IMR-90 (cell line): Measurements from ENCODE around the gene GZF1. TPM values are rescaled to one million over a fixed set of nuclear protein-coding genes. Genes with fewer than 3 reads are reported as not detected.

Experiments
- ATAC-seq: fragments of 200-7000 bp; cut with Tn5 transposase; 2 replicates; pipeline ENCODE4 v1.9.1; 2020; ENCODE audit warnings: low read depth, mild to moderate bottlenecking, moderate library complexity
- BruUV-seq: library from RNA; stranded (reverse); fragments of 400-500 nt; replicated peaks from 2 replicates; lab custom pipeline; 2021; lab: Mats Ljungman, UMichigan
- CTCF ChIA-PET: fragments of 300-600 bp; formaldehyde crosslinking; extraction: SDS; loops from one replicate; lab custom pipeline; 2021; ENCODE audit warnings: antibody characterized with exemption; lab: Yijun Ruan, JAX
- POLR2A ChIA-PET: fragments of 300-600 bp; sonication (Branson Sonifier 250); formaldehyde crosslinking; loops from one replicate; lab custom pipeline; 2022; ENCODE audit warnings: antibody characterized with exemption; ENCODE audit not compliant: unreplicated experiment; lab: Charles Lee
- DNase-seq: peaks from one replicate; pipeline ENCODE4 v3.0.0; 2013
- H2AFZ ChIP-seq: replicated peaks from 2 replicates; pipeline ENCODE3; 2013; ENCODE audit warnings: low read length, mild to moderate bottlenecking; ENCODE audit not compliant: poor library complexity
- H2AK5ac ChIP-seq: 2 replicates; pipeline ENCODE4 v1.6.1; 2013; ENCODE audit warnings: low read depth, low read length, inconsistent platforms
- H2AK9ac ChIP-seq: replicated peaks from 2 replicates; pipeline ENCODE3; 2013; ENCODE audit warnings: mild to moderate bottlenecking, low read depth, low read length, moderate library complexity; ENCODE audit not compliant: poor library complexity
- H2BK120ac ChIP-seq: 2 replicates; pipeline ENCODE4 v1.6.1; 2013; ENCODE audit warnings: low read depth, low read length, inconsistent platforms
- H2BK15ac ChIP-seq: 3 replicates; pipeline ENCODE4 v1.6.1; 2013; ENCODE audit warnings: low read depth, low read length, inconsistent platforms
- H2BK20ac ChIP-seq: 2 replicates; pipeline ENCODE4 v1.6.1; 2013; ENCODE audit warnings: low read depth, mild to moderate bottlenecking, inconsistent platforms, low read length, moderate library complexity
- H2BK5ac ChIP-seq: 2 replicates; pipeline ENCODE4 v1.6.1; 2013; ENCODE audit warnings: mild to moderate bottlenecking, low read depth, low read length, inconsistent platforms; ENCODE audit not compliant: poor library complexity, severe bottlenecking
- H3K14ac ChIP-seq: replicated peaks from 2 replicates; pipeline ENCODE4 v1.6.1; 2013; ENCODE audit warnings: low read depth, low read length, inconsistent platforms
- H3K18ac ChIP-seq: 2 replicates; pipeline ENCODE4 v1.6.1; 2013; ENCODE audit warnings: low read depth, low read length, control low read depth
- H3K23ac ChIP-seq: 2 replicates; pipeline ENCODE4 v1.6.1; 2013; ENCODE audit warnings: low read depth, low read length, inconsistent platforms
- H3K27ac ChIP-seq: 2 replicates; pipeline ENCODE4 v1.5.1; 2013; ENCODE audit warnings: mild to moderate bottlenecking, control low read depth, low read length; ENCODE audit not compliant: insufficient read depth
- H3K27me3 ChIP-seq: 2 replicates; pipeline ENCODE4 v1.6.1; 2013; ENCODE audit warnings: low read length; ENCODE audit not compliant: control insufficient read depth, insufficient read depth
- H3K36me3 ChIP-seq: 2 replicates; pipeline ENCODE4 v1.6.1; 2013; ENCODE audit warnings: low read length, mixed read lengths; ENCODE audit not compliant: control insufficient read depth, insufficient read depth
- H3K4ac ChIP-seq: 2 replicates; pipeline ENCODE4 v1.6.1; 2013; ENCODE audit warnings: low read depth, low read length, inconsistent platforms
- H3K4me1 ChIP-seq: 2 replicates; pipeline ENCODE4 v1.6.1; 2013; ENCODE audit warnings: low read length, mixed read lengths; ENCODE audit not compliant: control insufficient read depth, insufficient read depth
- H3K4me2 ChIP-seq: 2 replicates; pipeline ENCODE4 v1.6.1; 2013; ENCODE audit warnings: low read depth, mild to moderate bottlenecking, control low read depth, low read length, moderate library complexity
- H3K4me3 ChIP-seq: 2 replicates; pipeline ENCODE4 v1.5.1; 2013; ENCODE audit warnings: low read depth, mild to moderate bottlenecking, control low read depth, low read length, moderate library complexity; ENCODE audit not compliant: insufficient read depth
- H3K56ac ChIP-seq: 2 replicates; pipeline ENCODE4 v1.6.1; 2013; ENCODE audit warnings: low read length, inconsistent platforms; ENCODE audit not compliant: insufficient read depth; ENCODE audit errors: extremely low read depth
- H3K79me1 ChIP-seq, 2 experiments: 2 replicates each; pipeline ENCODE4 v1.6.1; 2013; ENCODE audit warnings: low read length in 2 of 2, inconsistent platforms in 1 of 2, low read depth in 1 of 2
- H3K9ac ChIP-seq: 2 replicates; pipeline ENCODE4 v1.6.1; 2013; ENCODE audit warnings: low read depth, low read length, control low read depth
- H3K9me1 ChIP-seq: 2 replicates; pipeline ENCODE4 v1.6.1; 2013; ENCODE audit warnings: low read length, inconsistent platforms; ENCODE audit not compliant: insufficient read depth
- H3K9me3 ChIP-seq: 2 replicates; pipeline ENCODE4 v1.6.1; 2013; ENCODE audit warnings: low read length; ENCODE audit not compliant: control insufficient read depth, insufficient read depth
- H4K20me1 ChIP-seq: 2 replicates; pipeline ENCODE4 v1.6.1; 2013; ENCODE audit warnings: low read length, inconsistent platforms; ENCODE audit not compliant: insufficient read depth
- H4K5ac ChIP-seq: 2 replicates; pipeline ENCODE4 v1.6.1; 2013; ENCODE audit warnings: mild to moderate bottlenecking, low read depth, low read length, control low read depth
- H4K8ac ChIP-seq, 2 experiments: 2 replicates each; pipeline ENCODE4 v1.6.1; 2013; ENCODE audit warnings: low read depth in 2 of 2, low read length in 2 of 2, control low read depth in 1 of 2, inconsistent platforms in 1 of 2
- H4K91ac ChIP-seq: 2 replicates; pipeline ENCODE4 v1.6.1; 2013; ENCODE audit warnings: low read depth, low read length, inconsistent platforms; ENCODE audit not compliant: insufficient read depth
- CHD1 ChIP-seq: IDR thresholded peaks from 2 replicates; pipeline ENCODE4 v1.6.1; 2012; ENCODE audit warnings: low read depth, low read length, improper control_type of control experiment
- FOS ChIP-seq: fragments of 150-350 bp; IDR thresholded peaks from 2 replicates; pipeline ENCODE4 v1.6.1; 2016; ENCODE audit warnings: low read depth, low read length
- MAFK ChIP-seq: IDR thresholded peaks from 2 replicates; pipeline ENCODE4 v1.6.1; 2012; ENCODE audit warnings: low read depth, low read length, improper control_type of control experiment
- MXI1 ChIP-seq: IDR thresholded peaks from 2 replicates; pipeline ENCODE4 v1.6.1; 2012; ENCODE audit warnings: low read depth, mild to moderate bottlenecking, low read length, moderate library complexity, borderline replicate concordance
- NFE2L2 ChIP-seq: fragments of 150-350 bp; IDR thresholded peaks from 2 replicates; pipeline ENCODE4 v1.6.1; 2016; ENCODE audit warnings: low read depth, mild to moderate bottlenecking, low read length
- POLR2A ChIP-seq: IDR thresholded peaks from 2 replicates; pipeline ENCODE4 v1.6.1; 2012; ENCODE audit warnings: mild to moderate bottlenecking, low read depth, low read length
- RAD21 ChIP-seq: IDR thresholded peaks from 2 replicates; pipeline ENCODE4 v1.6.1; 2012; ENCODE audit warnings: low read length, improper control_type of control experiment
- RCOR1 ChIP-seq: IDR thresholded peaks from 2 replicates; pipeline ENCODE4 v1.6.1; 2012; ENCODE audit warnings: mild to moderate bottlenecking, low read length, improper control_type of control experiment; ENCODE audit not compliant: insufficient replicate concordance
- RFX5 ChIP-seq: IDR thresholded peaks from 2 replicates; pipeline ENCODE4 v1.8.0; 2012; ENCODE audit warnings: low read depth, mild to moderate bottlenecking, low read length, moderate library complexity
- SMC3 ChIP-seq: fragments of 150-350 bp; IDR thresholded peaks from 2 replicates; pipeline ENCODE4 v1.6.1; 2016; ENCODE audit warnings: low read depth, mild to moderate bottlenecking, antibody characterized with exemption, low read length, moderate library complexity
- WGBS, 2 experiments: methylation state at CpG; one replicate each; pipeline versions ENCODE4 v1.1.5 to v1.1.7; 2013; ENCODE audit warnings: missing lambda C conversion rate in 2 of 2; ENCODE audit not compliant: insufficient read length in 1 of 2; ENCODE audit errors: extremely low coverage in 2 of 2; 5-methylcytosine and 5-hydroxymethylcytosine counted together
- dilution Hi-C: fragments of 300-500 bp; cut with HindIII; formaldehyde crosslinking; loops from one replicate; pipeline ENCODE4 v1.14.3; 2018; ENCODE audit warnings: low sequenced_read_pairs; ENCODE audit not compliant: unreplicated experiment
- in situ Hi-C: fragments of 300-500 bp; cut with MboI; formaldehyde crosslinking; loops from 3 replicates; pipeline ENCODE4 v1.14.3; 2019; ENCODE audit warnings: low sequenced_read_pairs, inconsistent platforms, mixed read lengths
- intact Hi-C: fragments of 100-400 bp; cut with micrococcal nuclease; formaldehyde crosslinking; loops from 2 replicates; pipeline ENCODE4 v1.10.0; 2022
- polyA plus RNA-seq, 3 experiments: library from polyadenylated mRNA; depleted of rRNA; stranded (reverse); fragments of >200 nt; gene quantifications; 2 replicates each; pipeline ENCODE4 v1.2.3, GENCODE V29; 2012; ENCODE audit warnings: low replicate concordance in 1 of 3
- total RNA-seq: library from RNA; depleted of rRNA; stranded (reverse); fragments of >200 nt; gene quantifications from 2 replicates; pipeline ENCODE4 v1.2.3, GENCODE V29; 2012
- TF ChIP-seq, protein P1 (sequence below): fragments of 150-350 bp; IDR thresholded peaks from 2 replicates; pipeline ENCODE4 v1.6.1; 2017; ENCODE audit warnings: mild to moderate bottlenecking, antibody characterized with exemption, low read length, low read depth
- TF ChIP-seq, protein P2 (sequence below): fragments of 150-350 bp; IDR thresholded peaks from 2 replicates; pipeline ENCODE4 v1.6.1; 2016; ENCODE audit warnings: low read depth, mild to moderate bottlenecking, low read length, moderate library complexity, borderline replicate concordance

GZF1 gene
- total and polyA plus RNA-seq, 2 of the 4 experiments (the other 2 are of a cell fraction) = 23.7 to 24.7 TPM

DNA sequence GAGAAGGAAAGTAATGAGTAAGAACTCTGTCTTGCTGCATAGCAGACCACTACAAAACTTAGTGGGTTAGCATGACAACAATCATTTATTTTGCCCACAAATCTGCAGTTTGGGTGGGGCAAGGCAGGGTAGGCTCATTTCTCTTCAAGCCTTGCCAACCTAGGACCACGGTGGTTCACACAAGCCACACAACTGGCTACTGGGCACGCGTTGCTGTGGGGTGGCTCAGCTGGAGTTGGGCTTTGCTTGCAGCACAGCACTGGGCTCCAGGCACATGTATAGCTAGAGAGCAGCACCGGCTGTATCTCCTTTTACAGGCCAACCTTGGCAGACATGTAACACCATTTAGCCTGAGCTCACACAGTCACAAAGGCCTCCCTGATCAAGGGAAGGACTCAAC is 16.0 kb upstream of the GZF1 start:
- H3K9me3 ChIP-seq = no peaks in the 10 kb centered on the region
- H2AK9ac ChIP-seq = no peak overlapping the region
- no peak overlapping the region for H2AFZ ChIP-seq
- H4K91ac ChIP-seq = no peak overlapping the region
- no TSS peak for BruUV-seq
- no peak overlapping the region for H3K4me2 ChIP-seq
- H3K27ac ChIP-seq = no peak overlapping the region
- peaks cover 9% of the 10 kb centered on the region for H3K27me3 ChIP-seq
- H3K4me3 ChIP-seq = no peak overlapping the region
- ChIA-PET CTCF (no interaction called here), POLR2A (no interaction called here)
- no peak overlapping the region for H3K56ac ChIP-seq
- H2AK5ac ChIP-seq = no peak overlapping the region
- no peak overlapping the region for H2BK5ac ChIP-seq
- no peaks in the 10 kb centered on the region for H3K36me3 ChIP-seq
- no CpG with 5 or more reads among the region's 4 CpGs for WGBS, 2 experiments
- H3K18ac ChIP-seq = no peak overlapping the region
- no peak overlapping the region for H2BK120ac ChIP-seq
- peaks cover 2% of the 10 kb centered on the region; the same call in 1 of the 2 replicates for H3K4me1 ChIP-seq
- no peak overlapping the region for H2BK15ac ChIP-seq
- dilution Hi-C loops (no loop called here), in situ Hi-C loops (loop anchor here (10.0 to 25.0 kb wide), 2 partner anchors 291 to 1009 kb away; no protein-coding TSS in a partner anchor), intact Hi-C loops (no loop called here)
- H3K79me1 ChIP-seq = peaks cover 0 to 2% of the 10 kb centered on the region in 2 experiments; a peak in 2 of 4 replicates
- no peak overlapping the region for H3K23ac ChIP-seq
- TF ChIP-seq RCOR1 = no peak
- TF ChIP-seq, protein P1, sequence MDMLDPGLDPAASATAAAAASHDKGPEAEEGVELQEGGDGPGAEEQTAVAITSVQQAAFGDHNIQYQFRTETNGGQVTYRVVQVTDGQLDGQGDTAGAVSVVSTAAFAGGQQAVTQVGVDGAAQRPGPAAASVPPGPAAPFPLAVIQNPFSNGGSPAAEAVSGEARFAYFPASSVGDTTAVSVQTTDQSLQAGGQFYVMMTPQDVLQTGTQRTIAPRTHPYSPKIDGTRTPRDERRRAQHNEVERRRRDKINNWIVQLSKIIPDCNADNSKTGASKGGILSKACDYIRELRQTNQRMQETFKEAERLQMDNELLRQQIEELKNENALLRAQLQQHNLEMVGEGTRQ = no peak
- TF ChIP-seq SMC3 = no peak
- no peak for TF ChIP-seq FOS
- TF ChIP-seq NFE2L2 = no peak
- TF ChIP-seq RAD21 = no peak
- TF ChIP-seq MXI1 = no peak
- no peak for TF ChIP-seq RFX5
- TF ChIP-seq CHD1 = no peak
- TF ChIP-seq, protein P2, sequence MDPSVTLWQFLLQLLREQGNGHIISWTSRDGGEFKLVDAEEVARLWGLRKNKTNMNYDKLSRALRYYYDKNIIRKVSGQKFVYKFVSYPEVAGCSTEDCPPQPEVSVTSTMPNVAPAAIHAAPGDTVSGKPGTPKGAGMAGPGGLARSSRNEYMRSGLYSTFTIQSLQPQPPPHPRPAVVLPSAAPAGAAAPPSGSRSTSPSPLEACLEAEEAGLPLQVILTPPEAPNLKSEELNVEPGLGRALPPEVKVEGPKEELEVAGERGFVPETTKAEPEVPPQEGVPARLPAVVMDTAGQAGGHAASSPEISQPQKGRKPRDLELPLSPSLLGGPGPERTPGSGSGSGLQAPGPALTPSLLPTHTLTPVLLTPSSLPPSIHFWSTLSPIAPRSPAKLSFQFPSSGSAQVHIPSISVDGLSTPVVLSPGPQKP = no peak
- no peak for TF ChIP-seq POLR2A
- no peak for TF ChIP-seq MAFK
- no peak overlapping the region for H4K5ac ChIP-seq
- no peak overlapping the region for H2BK20ac ChIP-seq
- no peak overlapping the region for H4K8ac ChIP-seq
- DNase-seq = no peak
- H3K9me1 ChIP-seq = no peaks in the 10 kb centered on the region
- no peak overlapping the region for H3K9ac ChIP-seq
- no peak overlapping the region for H3K14ac ChIP-seq
- H4K20me1 ChIP-seq = 0 out of 2 replicates have a peak, but pooled peaks cover under 1% of the 10 kb centered on the region
- no peak overlapping the region for H3K4ac ChIP-seq
- no peak for ATAC-seq
